HL-60/S4 treated with phorbol 12-myristate 13-acetate at 8.2 ng/mL for 4 days and 3 days (cell line): Measurements from ENCODE around the gene GDPD5.

Experiments
- in situ Hi-C: fragments of 300-500 bp; cut with MboI; formaldehyde crosslinking; loops from 2 replicates; pipeline ENCODE4 v1.15.0; 2022; ENCODE audit warnings: low sequenced_read_pairs

The GDPD5 gene

DNA sequence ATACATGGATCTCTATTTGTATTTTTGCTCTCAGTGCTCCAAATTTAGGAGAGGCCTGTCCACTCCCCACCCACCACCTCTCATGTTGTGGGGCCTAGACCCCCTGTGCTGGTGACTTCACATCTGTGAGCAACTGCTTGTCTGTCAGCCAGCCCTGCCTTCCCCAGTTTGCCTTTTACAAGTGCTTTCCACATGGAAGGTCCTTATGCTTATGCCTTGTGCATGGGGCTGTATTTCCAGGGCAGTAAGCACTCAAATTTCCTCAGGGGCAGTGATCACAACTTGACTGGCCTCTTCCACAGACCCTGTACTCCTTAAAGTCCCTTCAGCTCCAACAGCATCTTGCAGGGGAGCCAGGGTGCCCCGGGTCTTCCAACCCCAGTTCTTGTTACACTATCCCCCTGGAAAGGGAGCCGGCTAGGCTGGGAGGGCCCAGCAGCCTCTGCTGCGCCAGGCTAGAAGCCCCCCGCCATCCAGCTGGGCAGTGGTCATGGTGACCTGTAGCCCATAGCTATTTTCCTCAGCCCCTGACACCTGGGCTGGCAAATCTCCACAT is 29.9 kb downstream of the GDPD5 start:
- in situ Hi-C loops = no loop called here

DNA sequence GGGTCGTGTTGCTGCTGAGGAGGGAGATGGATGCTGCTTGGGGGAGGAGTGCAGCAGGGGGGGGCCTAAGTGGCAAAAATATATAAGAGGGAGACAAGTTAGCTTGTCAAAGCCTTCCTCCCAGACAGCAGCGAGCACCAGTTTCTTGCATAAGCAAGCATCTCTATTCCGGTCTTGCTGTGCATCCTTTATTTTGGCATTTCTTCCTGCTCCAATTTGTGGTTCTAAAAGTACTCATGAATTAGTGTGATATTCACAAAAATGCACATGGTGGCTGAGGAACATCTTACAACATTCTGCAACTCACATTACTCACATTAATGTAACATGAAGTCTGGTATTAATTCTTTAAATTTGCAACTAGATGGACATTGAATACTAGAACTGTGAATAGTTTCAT is 32.1 kb downstream of the GDPD5 start:
- in situ Hi-C loops = no loop called here

DNA sequence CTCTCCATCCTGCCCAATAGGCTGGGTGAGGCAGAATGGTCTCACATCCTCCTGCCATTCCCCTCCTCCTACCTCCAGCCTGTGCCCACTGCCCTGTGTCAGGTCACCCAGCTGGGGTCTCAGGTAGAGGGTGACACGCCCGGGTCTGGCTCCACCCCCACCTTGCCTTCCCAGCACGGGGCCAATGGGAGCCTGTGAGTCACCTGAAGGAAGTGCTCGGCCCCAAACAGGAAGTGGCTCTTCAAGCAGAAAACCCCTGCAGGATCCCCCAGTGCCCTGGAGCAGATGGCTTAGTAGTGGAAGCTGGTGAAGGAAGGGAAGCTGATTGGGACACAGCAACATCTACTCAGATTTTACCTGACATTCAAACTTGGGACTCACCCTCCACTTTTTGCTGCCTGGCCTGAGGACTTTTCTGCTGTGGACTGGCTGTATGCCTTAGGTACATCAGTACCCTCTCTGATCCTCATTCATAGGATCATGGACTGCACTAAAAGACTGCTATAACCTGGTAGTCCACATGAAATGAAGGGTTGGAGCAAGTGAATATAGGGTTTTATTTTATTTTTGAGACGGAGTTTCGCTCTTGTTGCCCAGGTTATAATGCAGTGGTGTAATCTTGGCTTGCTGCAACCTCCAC is 33.4 kb downstream of the GDPD5 start:
- in situ Hi-C loops = no loop called here

DNA sequence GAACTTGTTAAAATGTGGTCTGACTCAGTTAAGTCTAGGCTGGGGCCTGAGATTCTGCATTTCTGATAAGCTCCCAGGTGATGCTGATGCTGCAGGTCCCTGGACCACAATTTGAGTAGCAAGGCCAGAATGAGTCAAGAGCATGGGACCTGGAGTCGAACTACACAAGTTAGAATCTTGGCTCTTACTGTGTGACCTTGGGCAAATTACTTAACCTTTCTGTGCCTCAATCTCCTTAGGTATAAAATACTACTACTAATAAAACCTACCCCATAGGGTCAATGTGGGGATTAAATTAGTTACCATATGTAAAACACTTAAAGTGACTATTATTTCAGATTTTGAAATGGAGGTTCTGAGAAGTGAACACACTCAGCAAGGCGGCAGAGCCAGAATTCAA is 34.3 kb downstream of the GDPD5 start:
- in situ Hi-C loops = no loop called here

GRCh38 chr11:75490221-75491181 is 35.2 kb downstream of the GDPD5 start:
- in situ Hi-C loops = no loop called here

DNA sequence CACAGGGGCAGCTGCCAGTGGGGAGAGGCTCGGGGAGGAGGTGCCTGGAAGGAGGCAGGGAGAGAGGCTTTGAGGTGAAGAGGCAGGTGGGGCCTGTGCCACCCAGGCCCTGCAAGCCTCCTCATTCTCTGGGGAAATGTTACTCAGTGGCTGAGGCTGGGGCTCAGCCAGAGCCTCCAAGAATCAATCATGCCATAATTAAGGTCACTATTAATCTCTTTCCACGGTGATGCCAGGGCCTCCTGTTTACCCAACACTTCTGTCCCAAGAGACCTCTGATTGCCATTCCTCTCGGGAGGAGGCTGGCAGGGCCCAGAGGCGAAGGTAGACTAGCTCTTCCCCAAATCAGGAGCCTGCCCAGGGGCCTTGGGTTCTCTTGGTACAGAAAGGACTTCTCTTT is 38.4 kb downstream of the GDPD5 start:
- in situ Hi-C loops = no loop called here

DNA sequence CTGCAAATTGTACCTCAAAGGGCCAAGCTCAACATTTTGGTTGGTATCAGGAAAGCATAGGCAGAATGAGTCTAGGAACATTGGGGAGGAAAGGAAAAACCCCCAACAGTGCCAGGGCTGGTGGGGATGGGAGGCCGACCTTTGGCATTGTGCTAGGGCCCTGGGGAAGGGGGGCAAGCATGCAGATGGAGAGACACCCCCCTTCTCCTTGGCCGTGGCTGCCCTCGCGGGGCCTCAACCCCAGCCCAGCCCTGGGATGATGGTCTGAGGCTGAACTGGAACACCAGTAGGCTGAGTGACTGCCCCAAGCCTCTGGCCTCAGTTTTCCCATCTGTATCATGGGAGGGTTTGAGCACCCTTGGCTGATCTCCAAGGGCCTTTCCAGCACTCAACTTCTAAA is 40.0 kb downstream of the GDPD5 start:
- in situ Hi-C loops = no loop called here

DNA sequence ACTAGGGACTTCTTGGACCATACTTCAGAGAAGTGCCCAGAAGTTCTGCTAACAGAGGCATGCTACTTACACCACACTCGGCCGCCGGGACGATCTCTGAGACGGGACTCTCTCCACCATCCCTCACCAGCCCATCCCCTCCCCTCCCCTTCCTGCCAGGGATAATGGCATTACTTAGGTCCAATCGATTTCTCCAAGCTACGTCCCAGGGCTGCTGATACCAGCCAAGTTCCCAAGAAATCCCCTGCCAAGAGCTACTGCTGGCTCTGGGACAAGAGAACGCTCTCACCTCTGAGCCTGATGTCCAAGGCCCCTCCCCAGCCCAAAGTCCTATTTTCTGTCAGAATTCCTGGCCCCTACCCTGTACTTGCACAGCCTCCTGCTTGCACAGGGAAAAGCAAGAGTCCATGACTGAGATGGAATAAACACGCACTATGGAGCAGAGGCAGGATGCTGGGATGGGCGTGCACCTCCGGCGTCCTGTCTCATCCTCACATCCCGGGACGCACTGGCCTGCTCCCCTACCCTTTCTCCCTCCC is 42.7 kb downstream of the GDPD5 start:
- in situ Hi-C loops = no loop called here

DNA sequence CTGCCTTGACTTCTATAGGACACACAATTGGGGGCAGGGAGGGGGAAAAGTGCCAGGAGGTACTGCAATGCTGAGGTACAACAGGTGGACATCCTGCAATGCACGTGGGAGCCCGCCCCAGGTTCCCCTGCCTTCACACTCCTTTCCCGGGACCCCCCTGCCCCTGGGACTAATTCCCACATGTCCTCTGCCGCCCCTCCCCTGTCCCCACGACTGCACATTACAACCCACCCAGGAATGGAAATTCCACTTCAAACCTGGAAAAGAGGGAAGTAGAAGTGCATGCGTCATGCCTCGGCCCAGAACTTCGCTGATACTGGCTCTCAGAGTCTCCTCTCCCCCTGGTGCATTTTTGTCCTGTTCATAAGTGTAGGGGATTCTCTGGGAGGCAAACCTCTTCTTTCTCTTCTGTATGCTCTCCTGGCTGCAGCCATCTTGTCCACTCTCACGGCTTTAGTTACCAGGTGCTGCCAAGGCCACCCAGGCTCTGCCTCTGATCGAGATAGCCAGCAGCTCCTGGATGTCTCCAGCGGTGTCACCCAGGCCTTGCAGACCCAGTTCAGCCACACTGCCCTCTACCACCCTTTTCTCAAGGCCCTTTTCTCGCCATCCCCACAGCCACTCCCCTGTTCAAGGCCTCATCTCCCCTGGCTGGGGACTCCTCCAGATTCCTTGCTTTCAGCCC is 43.7 kb downstream of the GDPD5 start:
- in situ Hi-C loops = no loop called here

- in situ Hi-C loops = no loop called here
Observed at GRCh38 chr11:75481223-75481921, 44.4 kb downstream of the GDPD5 start.

DNA sequence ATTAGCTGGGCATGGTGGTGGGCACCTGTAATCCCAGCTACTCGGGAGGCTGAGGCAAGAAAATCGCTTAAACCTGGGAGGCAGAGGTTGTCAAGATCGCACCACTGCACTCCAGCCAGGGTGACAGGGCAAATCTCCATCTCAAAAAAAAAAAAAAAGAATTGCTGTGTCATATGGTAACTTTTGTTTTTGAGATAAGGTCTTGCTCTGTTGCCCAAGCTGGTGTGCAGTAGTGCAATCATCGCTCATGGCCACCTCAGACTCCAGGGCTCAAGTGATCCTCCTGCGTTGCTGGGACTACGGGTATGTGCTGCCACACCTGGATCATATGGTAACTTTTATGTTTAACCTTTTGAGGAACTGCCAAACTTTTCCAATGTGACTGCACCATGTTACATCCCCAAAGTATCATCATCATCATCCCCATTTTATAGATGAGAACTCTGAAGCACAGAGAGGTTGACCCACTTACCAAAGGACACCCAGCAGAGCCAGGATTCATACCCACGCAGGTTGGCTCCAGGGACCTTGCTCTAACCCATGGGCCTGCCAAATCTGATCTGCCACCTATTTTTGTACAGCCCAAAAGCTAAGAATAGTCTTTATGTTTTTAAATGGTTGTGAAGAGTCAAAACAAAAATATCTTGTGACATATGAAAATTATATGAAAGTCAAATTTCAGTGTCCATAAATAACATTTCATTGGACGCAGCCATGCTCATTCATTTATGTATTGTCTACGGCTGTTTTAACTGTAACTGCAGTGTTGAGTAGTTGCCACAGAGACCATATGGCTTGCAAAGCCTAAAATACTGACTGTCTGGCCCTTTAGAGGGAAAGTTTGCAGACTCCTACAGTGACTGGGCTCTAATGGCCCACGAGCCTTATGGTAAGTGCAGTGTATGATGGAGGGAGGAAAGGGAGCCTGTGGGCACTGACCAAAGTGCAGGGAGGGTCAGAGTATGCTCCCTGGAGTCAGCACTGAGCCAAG is 45.3 kb downstream of the GDPD5 start:
- in situ Hi-C loops = no loop called here

GRCh38 chr11:75479597-75480145 is 46.1 kb downstream of the GDPD5 start:
- in situ Hi-C loops = no loop called here

DNA sequence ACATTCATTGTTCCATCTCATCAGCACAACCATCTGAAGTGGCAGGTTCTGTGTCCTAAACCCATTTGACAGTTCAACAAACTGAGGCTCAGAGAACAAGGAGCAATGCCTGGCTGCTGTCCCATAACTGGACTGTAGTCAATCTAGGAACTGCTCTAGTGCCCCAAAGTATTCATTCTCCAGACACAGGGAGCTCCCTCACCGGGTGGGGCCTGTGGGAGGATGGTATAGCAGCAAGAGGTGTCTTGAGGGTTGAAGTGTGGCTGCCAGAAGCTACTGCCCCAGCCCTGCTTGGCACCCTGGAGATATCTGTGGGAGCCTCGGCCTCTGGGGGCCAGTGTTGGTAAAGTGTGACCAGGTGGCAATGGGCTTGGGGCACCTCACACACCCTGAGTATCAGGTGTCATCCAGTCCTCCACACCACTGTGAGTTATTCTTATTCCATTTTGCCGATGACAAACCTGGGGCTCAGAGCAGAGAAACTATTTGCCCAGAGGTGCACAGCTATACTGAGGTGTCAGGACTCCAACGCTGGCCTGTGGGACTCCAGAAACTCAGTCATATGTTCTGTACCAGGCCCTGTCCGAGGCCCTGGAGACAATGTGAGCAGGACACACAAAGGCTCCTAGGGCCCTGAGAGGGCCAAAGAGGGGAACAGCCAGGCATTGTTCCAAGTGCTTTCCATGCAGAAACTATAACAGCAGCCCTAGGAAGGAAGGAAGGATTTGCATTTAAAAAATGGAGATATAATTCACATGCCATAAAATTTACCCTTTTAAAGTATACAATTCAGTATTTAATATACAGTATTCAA is 46.8 kb downstream of the GDPD5 start:
- in situ Hi-C loops = no loop called here

DNA sequence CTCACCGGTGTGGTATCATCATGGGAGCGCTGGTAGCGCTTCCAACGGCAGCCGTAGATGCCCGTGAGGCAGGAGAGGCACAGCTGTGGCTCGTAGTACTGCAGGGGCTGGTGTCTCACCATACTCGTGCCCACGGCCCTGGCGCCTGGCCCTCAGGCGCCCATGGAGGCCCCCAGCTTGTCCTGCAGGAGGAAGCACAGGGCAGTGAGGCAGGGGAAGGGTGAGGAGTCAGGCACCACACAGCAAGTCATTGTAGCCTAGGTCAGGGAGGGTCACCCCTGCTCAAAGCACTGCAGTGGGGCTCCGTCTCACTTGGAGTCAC is 48.2 kb downstream of the GDPD5 start:
- in situ Hi-C loops = no loop called here

DNA sequence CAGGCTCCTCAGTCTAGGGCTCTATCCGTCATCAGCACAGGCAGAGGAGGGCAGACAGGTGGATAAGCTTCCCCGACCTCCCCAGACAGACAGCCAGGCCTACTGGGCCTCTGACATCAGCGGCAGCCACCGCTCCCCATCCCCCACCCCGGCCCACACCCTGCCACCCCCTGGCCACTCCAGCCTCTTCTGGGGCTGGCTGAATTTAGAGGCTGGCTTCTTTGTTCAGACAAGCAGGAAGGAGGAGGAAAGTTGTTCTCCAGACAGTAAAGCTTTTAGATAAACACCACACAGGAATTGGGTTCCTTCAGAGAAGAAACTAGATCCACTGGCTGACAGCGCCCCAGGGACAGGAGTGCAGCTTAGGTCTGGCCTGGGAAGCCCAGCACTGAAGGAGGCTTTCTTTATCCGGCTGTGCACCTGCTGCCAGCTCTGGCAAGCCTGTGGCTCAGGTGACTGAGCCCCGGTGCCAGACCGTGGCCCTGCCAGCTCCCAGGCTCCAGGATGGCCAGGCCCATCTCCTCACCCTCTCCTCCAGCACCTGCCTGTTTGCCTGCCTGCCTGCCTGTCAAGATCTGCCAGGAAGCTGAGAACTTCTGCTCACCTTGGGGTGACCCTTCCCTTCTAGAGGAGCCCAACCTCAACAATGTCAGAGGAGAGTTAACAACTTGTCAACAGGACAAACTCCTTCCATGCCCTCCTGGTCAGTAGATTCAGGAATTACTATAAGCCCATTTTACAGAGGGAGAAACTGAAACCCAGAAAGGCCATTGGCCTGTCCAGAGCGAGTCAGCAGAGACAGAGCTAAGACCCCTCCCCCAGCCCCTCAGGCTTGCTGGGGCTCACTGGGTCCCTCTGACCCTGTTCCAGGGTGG is 48.8 kb downstream of the GDPD5 start:
- in situ Hi-C loops = no loop called here

DNA sequence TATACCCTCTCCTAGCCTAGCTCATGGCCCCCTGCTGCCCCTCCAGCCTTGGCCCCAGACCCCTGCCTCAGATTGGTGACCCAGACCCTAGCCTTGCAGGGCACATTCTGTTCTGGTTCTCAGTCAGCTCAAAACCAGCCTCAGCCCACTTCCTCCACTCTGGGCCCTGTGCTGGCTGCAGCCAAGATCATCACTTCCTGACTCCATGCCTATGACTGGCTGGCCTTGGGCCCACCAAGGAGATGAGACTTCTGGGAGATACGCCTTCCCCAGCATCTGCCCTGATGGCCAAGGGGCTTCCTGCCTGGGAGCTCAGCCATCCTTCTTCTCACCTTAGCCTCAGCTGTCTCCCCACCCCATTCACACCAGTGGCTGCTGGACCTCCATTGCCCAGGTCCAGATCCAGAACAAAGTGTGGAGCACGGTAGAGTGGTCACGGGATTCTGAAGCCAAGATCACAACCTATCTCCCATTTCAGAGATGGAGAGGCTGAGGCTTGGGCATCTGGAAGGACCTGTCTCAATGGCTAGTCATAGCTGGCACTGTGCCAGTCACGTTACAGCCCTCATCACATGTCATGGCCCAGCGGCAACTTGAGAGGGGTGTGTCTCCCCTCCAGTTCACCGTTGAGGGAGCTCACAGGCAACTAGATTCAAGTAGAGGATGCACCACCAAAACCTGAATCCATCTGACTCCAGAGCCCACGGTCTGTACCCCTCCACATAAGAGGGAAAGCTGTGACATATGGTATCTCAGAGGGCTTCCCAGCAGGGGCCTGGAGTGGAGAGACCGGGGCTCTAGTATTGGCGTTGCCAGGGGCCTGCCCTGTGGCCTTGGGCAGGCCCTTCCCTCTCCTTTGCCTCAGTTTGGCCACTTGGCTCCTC is 49.7 kb downstream of the GDPD5 start:
- in situ Hi-C loops = no loop called here
